ENCODE results near the gene TOM1. TPM values are rescaled to one million over a fixed set of nuclear protein-coding genes. Genes with fewer than 3 reads are reported as not detected.

TOM1 gene
- total RNA-seq, 1 experiment from 2014 or later: 22.3 TPM

- no peak overlapping the region for H2AK5ac ChIP-seq (ENCODE audit: insufficient read length, low read length)
- H3K79me1 ChIP-seq (ENCODE audit: insufficient read depth, low read depth, low read length, poor library complexity, severe bottlenecking): no peaks in the 10 kb centered on the region
- H2BK12ac ChIP-seq (ENCODE audit: insufficient read length, low read depth, low read length): no peak overlapping the region
- H3K27ac ChIP-seq (ENCODE audit: insufficient read length, low read depth, low read length): no peak overlapping the region
- Mint-ChIP-seq H3K9me3 (no peaks in the 10 kb centered on the region), H3K27me3 (ENCODE audit: low read depth) (no peaks in the 10 kb centered on the region), H3K27ac (no peak overlapping the region), H3K36me3 (ENCODE audit: insufficient read depth in 1 of 3, low read depth in 3 of 3) (no peaks in the 10 kb centered on the region), H3K4me3 (no peak overlapping the region), H3K4me1 (peaks cover 0 to 8% of the 10 kb centered on the region in 2 experiments; a peak in 2 of 4 replicates)
- H3K79me2 ChIP-seq (ENCODE audit: insufficient read depth, low read length): no peaks in the 10 kb centered on the region
- H3K4ac ChIP-seq (ENCODE audit: low read depth, low read length): no peak overlapping the region
- no peak overlapping the region for H3K23ac ChIP-seq (ENCODE audit: insufficient read length, low read depth, low read length)
- no peak overlapping the region for H2BK20ac ChIP-seq (ENCODE audit: low read depth, low read length, poor library complexity, severe bottlenecking)
- H2BK5ac ChIP-seq (ENCODE audit: insufficient read length, low read length): no peak overlapping the region
- no peak overlapping the region for H3K56ac ChIP-seq (ENCODE audit: insufficient read length, low read depth, low read length)
- no peaks in the 10 kb centered on the region for H3K9me3 ChIP-seq (ENCODE audit: control insufficient read depth, low read depth, low read length)
- no peaks in the 10 kb centered on the region for H3K27me3 ChIP-seq (ENCODE audit: insufficient read depth, low read length)
- no peak overlapping the region for H4K5ac ChIP-seq (ENCODE audit: insufficient read length, low read depth, low read length)
- no peak overlapping the region for H3T11ph ChIP-seq (ENCODE audit: low read length)
- H3K18ac ChIP-seq (ENCODE audit: insufficient read length, low read depth, low read length): no peak overlapping the region
- H2BK120ac ChIP-seq (ENCODE audit: low read depth, low read length, poor library complexity, severe bottlenecking): no peak overlapping the region
- no peak overlapping the region; the same call in 1 of the 2 replicates for H3K14ac ChIP-seq (ENCODE audit: insufficient read depth, low read length)
- TF ChIP-seq CTCF (conservative IDR thresholded peaks at IDR 0.05): no peak
- no peak overlapping the region for H2BK15ac ChIP-seq (ENCODE audit: low read depth, low read length)
- H4K20me1 ChIP-seq (ENCODE audit: control insufficient read depth, insufficient read depth, insufficient read length): no peaks in the 10 kb centered on the region
- no peak overlapping the region for H4K8ac ChIP-seq (replicated peaks; ENCODE audit: insufficient read length, low read depth, low read length)
- H3K4me2 ChIP-seq (ENCODE audit: insufficient read depth, insufficient read length, low read length): no peak overlapping the region
- H3K23me2 ChIP-seq (ENCODE audit: insufficient read length, low read depth, low read length, poor library complexity, severe bottlenecking): no peaks in the 10 kb centered on the region
- H2AFZ ChIP-seq (ENCODE audit: low read length): no peak overlapping the region
- no peak overlapping the region for H3K9ac ChIP-seq (ENCODE audit: extremely low read depth, insufficient read length, low read length)
- DNase-seq: no peak
- H4K91ac ChIP-seq (ENCODE audit: insufficient read length, low read depth, low read length): no peak overlapping the region
- no CpG with 5 or more reads among the region's 9 CpGs for WGBS (ENCODE audit: extremely low coverage, insufficient read length, low lambda C conversion rate)
- no peaks in the 10 kb centered on the region for H3K4me1 ChIP-seq (ENCODE audit: insufficient read depth, low read length)
Observed at GRCh38 chr22:35359380-35360065, 59.8 kb downstream of the TOM1 start.
